HepG2 (cell line): ENCODE data around the gene COL5A1. TPM values are rescaled to one million over a fixed set of nuclear protein-coding genes. Genes with fewer than 3 reads are reported as not detected.

ENCODE experiments used
- CENPT ChIP-seq: sonication (generic); formaldehyde crosslinking; IDR thresholded peaks from 2 replicates; pipeline ENCODE4 v1.8.0; 2022; ENCODE audit warnings: low read depth, mild to moderate bottlenecking, moderate library complexity, missing genetic modification reagents
- ZNF737 ChIP-seq: sonication (generic); formaldehyde crosslinking; IDR thresholded peaks from 2 replicates; pipeline ENCODE4 v1.5.0; 2020; ENCODE audit warnings: missing genetic modification reagents, mild to moderate bottlenecking, borderline replicate concordance
- polyA plus RNA-seq, 8 experiments: library from polyadenylated mRNA; depleted of rRNA in 3 of 8; stranded (reverse) in 7 of 8; unstranded in 1 of 8; fragments of >200 nt; fragmentation: Illumina TruSeq in 4 of 8; extraction: Trizol in 4 of 8; gene quantifications; 2 replicates each; pipeline versions ENCODE4 v1.2.1 to v1.2.3, GENCODE V29; 2011 to 2016; ENCODE audit warnings: low read depth in 4 of 8, missing spikeins in 1 of 8, mixed read lengths in 1 of 8; ENCODE audit not compliant: insufficient read depth in 1 of 8
- total RNA-seq, 5 experiments: library from RNA; depleted of rRNA; stranded (reverse); fragments of >200 nt; fragmentation: Illumina TruSeq; extraction: Trizol; gene quantifications; 2 replicates each; pipeline ENCODE4 v1.2.3, GENCODE V29; 2016; ENCODE audit warnings: low read depth in 1 of 5
- TF ChIP-seq, protein P1 (sequence below): sonication (generic); formaldehyde crosslinking; IDR thresholded peaks from 2 replicates; pipeline ENCODE4 v1.4.0; 2020; ENCODE audit warnings: missing genetic modification reagents
- TF ChIP-seq, protein P2 (sequence below): sonication (generic); formaldehyde crosslinking; IDR thresholded peaks from 2 replicates; pipeline ENCODE4 v1.9.0; 2022; ENCODE audit warnings: low read depth, missing genetic modification reagents
- TF ChIP-seq, protein P3 (sequence below), 2 experiments: sonication (generic) in 1 of 2; formaldehyde crosslinking in 1 of 2; IDR thresholded peaks; 2 replicates each; pipeline versions ENCODE4 v1.5.1 to v1.6.1; 2011 to 2020; ENCODE audit warnings: borderline replicate concordance in 1 of 2, low read depth in 1 of 2, low read length in 1 of 2, mild to moderate bottlenecking in 1 of 2, missing genetic modification reagents in 1 of 2, moderate library complexity in 1 of 2

COL5A1 gene
- total and polyA plus RNA-seq, 2 of the 13 experiments (the other 11 are each of a cell fraction or from before 2014, with no cell fraction given): not detected

DNA sequence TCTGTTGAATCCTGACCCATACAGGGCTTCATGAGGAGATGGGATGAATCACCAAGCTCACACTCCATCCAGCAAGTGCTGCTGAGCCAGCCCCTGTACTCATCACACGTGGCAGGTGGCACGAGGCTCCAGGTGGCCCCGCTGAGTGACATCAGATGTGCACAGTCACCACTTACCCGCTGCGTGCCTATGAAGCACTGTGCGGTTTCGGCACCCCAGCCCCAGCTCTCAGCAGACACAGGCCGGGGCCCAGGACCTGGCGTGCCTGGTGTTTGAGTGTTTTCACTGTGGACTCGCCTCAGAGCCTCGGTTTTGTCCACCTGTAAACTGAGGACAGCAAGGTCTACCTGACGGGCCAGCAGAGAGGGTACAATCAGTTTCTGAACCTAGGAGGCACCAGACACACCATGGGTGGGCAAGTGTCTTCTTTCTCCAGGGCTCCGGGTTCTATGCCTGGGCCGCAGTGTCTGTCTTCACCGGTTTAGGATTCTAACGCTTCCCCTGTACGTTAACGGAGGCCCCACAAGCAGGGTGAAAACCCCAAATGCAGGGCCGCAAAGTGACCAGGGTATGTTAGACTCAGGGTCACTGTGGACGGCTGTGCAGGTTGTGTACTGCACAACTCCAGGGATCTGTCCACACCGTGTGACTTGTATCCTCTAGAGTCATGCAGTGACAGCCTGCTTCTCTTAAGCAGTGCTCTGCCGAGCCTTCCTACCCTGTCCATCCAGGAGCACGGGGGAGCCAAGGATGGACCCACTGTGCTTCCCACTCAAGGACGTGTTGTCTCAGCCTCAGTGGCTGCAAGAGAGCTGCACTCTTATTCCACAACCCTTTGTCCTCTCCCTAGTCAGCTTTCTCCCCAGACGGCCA, 44.3 kb upstream of the COL5A1 start (continued):
- TF ChIP-seq, protein P1, sequence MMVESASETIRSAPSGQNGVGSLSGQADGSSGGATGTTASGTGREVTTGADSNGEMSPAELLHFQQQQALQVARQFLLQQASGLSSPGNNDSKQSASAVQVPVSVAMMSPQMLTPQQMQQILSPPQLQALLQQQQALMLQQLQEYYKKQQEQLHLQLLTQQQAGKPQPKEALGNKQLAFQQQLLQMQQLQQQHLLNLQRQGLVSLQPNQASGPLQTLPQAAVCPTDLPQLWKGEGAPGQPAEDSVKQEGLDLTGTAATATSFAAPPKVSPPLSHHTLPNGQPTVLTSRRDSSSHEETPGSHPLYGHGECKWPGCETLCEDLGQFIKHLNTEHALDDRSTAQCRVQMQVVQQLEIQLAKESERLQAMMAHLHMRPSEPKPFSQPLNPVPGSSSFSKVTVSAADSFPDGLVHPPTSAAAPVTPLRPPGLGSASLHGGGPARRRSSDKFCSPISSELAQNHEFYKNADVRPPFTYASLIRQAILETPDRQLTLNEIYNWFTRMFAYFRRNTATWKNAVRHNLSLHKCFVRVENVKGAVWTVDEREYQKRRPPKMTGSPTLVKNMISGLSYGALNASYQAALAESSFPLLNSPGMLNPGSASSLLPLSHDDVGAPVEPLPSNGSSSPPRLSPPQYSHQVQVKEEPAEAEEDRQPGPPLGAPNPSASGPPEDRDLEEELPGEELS (CRISPR knock-in tag): no peak
- TF ChIP-seq CENPT (no peak), ZNF737 (CRISPR knock-in tag) (no peak)
- TF ChIP-seq, protein P2, sequence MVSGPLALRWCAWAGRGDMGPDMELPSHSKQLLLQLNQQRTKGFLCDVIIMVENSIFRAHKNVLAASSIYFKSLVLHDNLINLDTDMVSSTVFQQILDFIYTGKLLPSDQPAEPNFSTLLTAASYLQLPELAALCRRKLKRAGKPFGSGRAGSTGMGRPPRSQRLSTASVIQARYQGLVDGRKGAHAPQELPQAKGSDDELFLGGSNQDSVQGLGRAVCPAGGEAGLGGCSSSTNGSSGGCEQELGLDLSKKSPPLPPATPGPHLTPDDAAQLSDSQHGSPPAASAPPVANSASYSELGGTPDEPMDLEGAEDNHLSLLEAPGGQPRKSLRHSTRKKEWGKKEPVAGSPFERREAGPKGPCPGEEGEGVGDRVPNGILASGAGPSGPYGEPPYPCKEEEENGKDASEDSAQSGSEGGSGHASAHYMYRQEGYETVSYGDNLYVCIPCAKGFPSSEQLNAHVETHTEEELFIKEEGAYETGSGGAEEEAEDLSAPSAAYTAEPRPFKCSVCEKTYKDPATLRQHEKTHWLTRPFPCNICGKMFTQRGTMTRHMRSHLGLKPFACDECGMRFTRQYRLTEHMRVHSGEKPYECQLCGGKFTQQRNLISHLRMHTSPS (CRISPR knock-in tag): no peak
- TF ChIP-seq, protein P3, sequence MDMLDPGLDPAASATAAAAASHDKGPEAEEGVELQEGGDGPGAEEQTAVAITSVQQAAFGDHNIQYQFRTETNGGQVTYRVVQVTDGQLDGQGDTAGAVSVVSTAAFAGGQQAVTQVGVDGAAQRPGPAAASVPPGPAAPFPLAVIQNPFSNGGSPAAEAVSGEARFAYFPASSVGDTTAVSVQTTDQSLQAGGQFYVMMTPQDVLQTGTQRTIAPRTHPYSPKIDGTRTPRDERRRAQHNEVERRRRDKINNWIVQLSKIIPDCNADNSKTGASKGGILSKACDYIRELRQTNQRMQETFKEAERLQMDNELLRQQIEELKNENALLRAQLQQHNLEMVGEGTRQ (IDR thresholded peaks at IDR 0.05; ENCODE audit: low read depth, low read length): no peak
- TF ChIP-seq, protein P3 (CRISPR knock-in tag; IDR thresholded peaks at IDR 0.05; ENCODE audit: borderline replicate concordance): no peak
